HepG2 (cell line): ENCODE results near the gene STYXL1. TPM values are rescaled to one million over a fixed set of nuclear protein-coding genes. Genes with fewer than 3 reads are reported as not detected.
A peak's percentile ranks its signal among the peaks of the same experiment; 100 is the strongest.

Source experiments
- DBP ChIP-seq: sonication (generic); formaldehyde crosslinking; IDR thresholded peaks from 2 replicates; pipeline ENCODE4 v1.4.0; 2020; ENCODE audit warnings: missing genetic modification reagents; ENCODE audit errors: not compliant biosample characterization
- GMEB1 ChIP-seq: sonication (generic); formaldehyde crosslinking; IDR thresholded peaks from 2 replicates; pipeline ENCODE4 v1.5.1; 2020; ENCODE audit warnings: missing genetic modification reagents, mild to moderate bottlenecking, borderline replicate concordance
- HINFP ChIP-seq: sonication (generic); formaldehyde crosslinking; IDR thresholded peaks from 2 replicates; pipeline ENCODE4 v1.4.0; 2020; ENCODE audit warnings: low read depth, mild to moderate bottlenecking, missing genetic modification reagents
- MAX ChIP-seq: IDR thresholded peaks from 2 replicates; pipeline ENCODE4 v1.6.1; 2012; ENCODE audit warnings: inconsistent platforms
- MLLT10 ChIP-seq: sonication (generic); formaldehyde crosslinking; IDR thresholded peaks from 2 replicates; pipeline ENCODE4 v1.4.0; 2020; ENCODE audit warnings: missing genetic modification reagents
- MTA3 ChIP-seq: sonication (generic); formaldehyde crosslinking; IDR thresholded peaks from 2 replicates; pipeline ENCODE4 v1.4.0; 2020; ENCODE audit warnings: missing genetic modification reagents
- PCBP1 ChIP-seq: fragments of 200-400 bp; formaldehyde crosslinking; IDR thresholded peaks from 2 replicates; pipeline ENCODE4 v1.6.1; 2017; ENCODE audit warnings: mild to moderate bottlenecking, low read depth, low read length, borderline replicate concordance
- POLR2AphosphoS5 ChIP-seq: IDR thresholded peaks from 2 replicates; pipeline ENCODE4 v1.6.1; 2012; ENCODE audit warnings: low read depth, low read length
- PPARG ChIP-seq: conservative IDR thresholded peaks from 2 replicates; pipeline ENCODE4 v1.6.1; 2016; ENCODE audit warnings: missing biosample characterization, missing genetic modification reagents
- RARA ChIP-seq: IDR thresholded peaks from 2 replicates; pipeline ENCODE4 v1.6.1; 2016; ENCODE audit warnings: missing genetic modification reagents, missing compliant biosample characterization
- SAP130 ChIP-seq: IDR thresholded peaks from 2 replicates; pipeline ENCODE4 v1.6.1; 2016; ENCODE audit warnings: low read depth
- SKIL ChIP-seq: sonication (generic); formaldehyde crosslinking; IDR thresholded peaks from 2 replicates; pipeline ENCODE4 v1.8.0; 2022; ENCODE audit warnings: missing genetic modification reagents, mild to moderate bottlenecking, moderate library complexity, borderline replicate concordance
- TERF1 ChIP-seq: sonication (generic); formaldehyde crosslinking; IDR thresholded peaks from 2 replicates; pipeline ENCODE4 v1.8.0; 2022; ENCODE audit warnings: mild to moderate bottlenecking, missing genetic modification reagents, moderate library complexity
- ZBTB49 ChIP-seq: sonication (generic); formaldehyde crosslinking; IDR thresholded peaks from 2 replicates; pipeline ENCODE4 v1.4.0; 2020; ENCODE audit warnings: missing genetic modification reagents, borderline replicate concordance
- ZC3H13 ChIP-seq: sonication (generic); formaldehyde crosslinking; IDR thresholded peaks from 2 replicates; pipeline ENCODE4 v1.8.1; 2023; ENCODE audit warnings: mild to moderate bottlenecking, missing genetic modification reagents, moderate library complexity
- ZNF253 ChIP-seq: sonication (generic); formaldehyde crosslinking; IDR thresholded peaks from 2 replicates; pipeline ENCODE4 v1.8.0; 2022; ENCODE audit warnings: mild to moderate bottlenecking, missing genetic modification reagents, borderline replicate concordance
- ZNF451 ChIP-seq: sonication (generic); formaldehyde crosslinking; IDR thresholded peaks from 2 replicates; pipeline ENCODE4 v1.5.0; 2020; ENCODE audit warnings: mild to moderate bottlenecking, missing genetic modification reagents
- ZNF572 ChIP-seq: sonication (generic); formaldehyde crosslinking; IDR thresholded peaks from 2 replicates; pipeline ENCODE4 v1.5.1; 2020; ENCODE audit warnings: mild to moderate bottlenecking, missing genetic modification reagents
- ZNF629 ChIP-seq: sonication (generic); formaldehyde crosslinking; conservative IDR thresholded peaks from 2 replicates; pipeline ENCODE4 v1.5.0; 2020; ENCODE audit warnings: missing genetic modification reagents
- polyA plus RNA-seq, 8 experiments: library from polyadenylated mRNA; depleted of rRNA in 3 of 8; stranded (reverse) in 7 of 8; unstranded in 1 of 8; fragments of >200 nt; fragmentation: Illumina TruSeq in 4 of 8; extraction: Trizol in 4 of 8; gene quantifications; 2 replicates each; pipeline versions ENCODE4 v1.2.1 to v1.2.3, GENCODE V29; 2011 to 2016; ENCODE audit warnings: low read depth in 4 of 8, missing spikeins in 1 of 8, mixed read lengths in 1 of 8; ENCODE audit not compliant: insufficient read depth in 1 of 8
- total RNA-seq, 5 experiments: library from RNA; depleted of rRNA; stranded (reverse); fragments of >200 nt; fragmentation: Illumina TruSeq; extraction: Trizol; gene quantifications; 2 replicates each; pipeline ENCODE4 v1.2.3, GENCODE V29; 2016; ENCODE audit warnings: low read depth in 1 of 5

Gene STYXL1
- total and polyA plus RNA-seq, 2 of the 13 experiments (the other 11 are each of a cell fraction or from before 2014, with no cell fraction given): 23.9 to 38.3 TPM

- TF ChIP-seq TERF1 (CRISPR knock-in tag) (no peak), RARA (CRISPR knock-in tag) (peak; percentile 83), ZNF629 (CRISPR knock-in tag) (no peak), SAP130 (peak; percentile 74), DBP (CRISPR knock-in tag) (no peak), ZBTB49 (no peak), MLLT10 (CRISPR knock-in tag) (no peak), ZNF572 (CRISPR knock-in tag) (no peak), ZNF253 (CRISPR knock-in tag) (no peak), PCBP1 (no peak), ZC3H13 (CRISPR knock-in tag) (peak; percentile 69; the same call in 1 of the 2 replicates), PPARG (CRISPR knock-in tag) (no peak; the same call in 1 of the 2 replicates), POLR2AphosphoS5 (no peak), HINFP (CRISPR knock-in tag) (no peak), MAX (peak; percentile 47; the same call in 1 of the 2 replicates), SKIL (CRISPR knock-in tag) (peak; percentile 74), GMEB1 (CRISPR knock-in tag) (peak; percentile 29; the same call in 1 of the 2 replicates), ZNF451 (CRISPR knock-in tag) (0 out of 2 replicates have a peak, but pooled peaks have one; percentile 42), MTA3 (CRISPR knock-in tag) (no peak)
Observed at GRCh38 chr7:75962607-75963380, 85.0 kb downstream of the STYXL1 start (continued).
